ENCODE data around the gene BMP7. TPM values are rescaled to one million over a fixed set of nuclear protein-coding genes. Genes with fewer than 3 reads are reported as not detected.

BMP7 gene
- total and polyA plus RNA-seq, 2 experiments from 2014 or later = 15.9 to 22.8 TPM

DNA sequence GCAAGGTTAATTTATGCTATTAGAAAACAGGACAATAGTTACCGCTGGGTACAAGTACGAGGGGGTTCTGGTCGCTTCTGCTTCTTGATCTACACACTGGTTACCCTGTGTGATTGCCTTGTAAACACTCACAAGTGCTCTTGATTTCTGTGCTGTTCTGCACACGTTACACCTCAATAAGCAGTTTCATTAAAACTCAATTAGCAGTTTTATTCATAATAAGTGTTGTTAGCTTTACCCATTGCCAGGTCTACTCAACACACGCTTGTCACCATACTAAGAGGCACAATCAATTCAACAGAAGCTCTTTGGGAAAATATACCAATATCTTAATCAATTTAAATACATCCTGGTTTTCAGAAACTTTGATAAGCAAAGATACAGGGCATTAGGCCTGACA lies 20.4 kb downstream of the BMP7 start:
- Histone ChIP-seq H4K20me1 (replicated peaks; ENCODE audit: insufficient read depth) (0 out of 2 replicates have a peak, but pooled peaks cover 5% of the 10 kb centered on the region), H3K36me3 (ENCODE audit: insufficient read depth) (no peaks in the 10 kb centered on the region), H3K27ac (ENCODE audit: low read depth) (no peak overlapping the region), H3K4me1 (ENCODE audit: insufficient read depth) (no peaks in the 10 kb centered on the region; the same call in 1 of the 2 replicates), H2AFZ (no peak overlapping the region), H3K9me2 (ENCODE audit: insufficient read depth) (no peaks in the 10 kb centered on the region), H3F3A (replicated peaks; ENCODE audit: low read depth) (no peaks in the 10 kb centered on the region), H3K4me3 (no peak overlapping the region), H3K79me2 (replicated peaks; ENCODE audit: insufficient read depth) (peaks cover 25% of the 10 kb centered on the region), H3K4me2 (no peak overlapping the region), H3K27me3 (ENCODE audit: insufficient read depth) (no peaks in the 10 kb centered on the region)
- peaks cover 18% of the 10 kb centered on the region for H3K4me1 Mint-ChIP-seq
- TF ChIP-seq JUNB (IDR thresholded peaks at IDR 0.05; ENCODE audit: unreplicated experiment) (no peak), ZNF331 (CRISPR knock-in tag; IDR thresholded peaks at IDR 0.05; ENCODE audit: low read depth) (no peak)
- ATAC-seq = no peak
- peaks cover 8% of the 10 kb centered on the region for H3K9me3 Mint-ChIP-seq
- peaks cover 2% of the 10 kb centered on the region; the same call in 1 of the 3 replicates for H3K36me3 Mint-ChIP-seq (ENCODE audit: low read depth)
- DNase-seq (ENCODE audit: low spot score) = no peak
- no peak overlapping the region for H3K4me3 Mint-ChIP-seq
- peaks cover 14% of the 10 kb centered on the region for H3K27me3 Mint-ChIP-seq (ENCODE audit: insufficient read depth, low read depth, poor library complexity)
- H3K27ac Mint-ChIP-seq = no peak overlapping the region

DNA sequence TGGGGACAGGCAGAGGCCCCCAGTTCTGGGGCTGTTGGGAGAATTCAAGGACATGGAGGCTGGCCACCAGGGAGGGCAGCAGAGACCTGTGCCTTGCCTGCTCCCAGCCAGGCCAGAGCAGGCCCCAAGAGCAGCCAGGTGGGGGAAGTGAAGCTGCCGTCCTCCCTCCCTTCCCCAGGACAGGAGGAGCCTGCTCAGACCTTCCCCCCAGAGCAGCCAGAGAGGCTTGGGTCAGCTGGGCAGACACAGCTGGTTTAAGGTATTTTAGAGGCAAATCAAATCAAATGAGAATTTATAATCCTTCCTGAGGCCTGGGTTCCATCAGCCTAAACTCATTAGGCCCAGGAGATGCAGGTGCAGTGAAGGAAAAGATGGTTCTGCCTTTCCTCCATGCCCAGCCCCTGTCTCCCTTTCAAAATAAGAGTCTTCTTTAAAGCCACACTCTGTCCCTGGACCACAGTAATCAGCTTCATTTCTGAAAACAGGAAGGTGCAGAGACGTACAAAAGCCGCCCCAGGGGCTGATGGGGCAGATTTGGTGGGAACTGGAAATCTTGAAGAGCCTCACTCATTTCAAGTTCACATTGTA lies 21.7 kb downstream of the BMP7 start:
- Histone ChIP-seq H3K79me2 (replicated peaks; ENCODE audit: insufficient read depth) (peaks cover 22% of the 10 kb centered on the region), H4K20me1 (replicated peaks; ENCODE audit: insufficient read depth) (0 out of 2 replicates have a peak, but pooled peaks cover 5% of the 10 kb centered on the region), H3K9me2 (ENCODE audit: insufficient read depth) (no peaks in the 10 kb centered on the region), H3K27ac (ENCODE audit: low read depth) (0 out of 2 replicates have a peak overlapping the region, but pooled peaks have one; percentile 39), H3K36me3 (ENCODE audit: insufficient read depth) (no peaks in the 10 kb centered on the region), H3K4me3 (no peak overlapping the region), H3K4me2 (no peak overlapping the region), H3F3A (replicated peaks; ENCODE audit: low read depth) (no peaks in the 10 kb centered on the region), H3K4me1 (ENCODE audit: insufficient read depth) (no peaks in the 10 kb centered on the region; the same call in 1 of the 2 replicates), H2AFZ (no peak overlapping the region), H3K27me3 (ENCODE audit: insufficient read depth) (no peaks in the 10 kb centered on the region)
- peaks cover 14% of the 10 kb centered on the region for H3K4me1 Mint-ChIP-seq
- H3K36me3 Mint-ChIP-seq (ENCODE audit: low read depth) = peaks cover 13% of the 10 kb centered on the region
- peak; percentile 97 for ATAC-seq
- H3K27me3 Mint-ChIP-seq (ENCODE audit: insufficient read depth, low read depth, poor library complexity) = peaks cover 11% of the 10 kb centered on the region
- peaks cover 18% of the 10 kb centered on the region for H3K9me3 Mint-ChIP-seq
- TF ChIP-seq, protein P1, sequence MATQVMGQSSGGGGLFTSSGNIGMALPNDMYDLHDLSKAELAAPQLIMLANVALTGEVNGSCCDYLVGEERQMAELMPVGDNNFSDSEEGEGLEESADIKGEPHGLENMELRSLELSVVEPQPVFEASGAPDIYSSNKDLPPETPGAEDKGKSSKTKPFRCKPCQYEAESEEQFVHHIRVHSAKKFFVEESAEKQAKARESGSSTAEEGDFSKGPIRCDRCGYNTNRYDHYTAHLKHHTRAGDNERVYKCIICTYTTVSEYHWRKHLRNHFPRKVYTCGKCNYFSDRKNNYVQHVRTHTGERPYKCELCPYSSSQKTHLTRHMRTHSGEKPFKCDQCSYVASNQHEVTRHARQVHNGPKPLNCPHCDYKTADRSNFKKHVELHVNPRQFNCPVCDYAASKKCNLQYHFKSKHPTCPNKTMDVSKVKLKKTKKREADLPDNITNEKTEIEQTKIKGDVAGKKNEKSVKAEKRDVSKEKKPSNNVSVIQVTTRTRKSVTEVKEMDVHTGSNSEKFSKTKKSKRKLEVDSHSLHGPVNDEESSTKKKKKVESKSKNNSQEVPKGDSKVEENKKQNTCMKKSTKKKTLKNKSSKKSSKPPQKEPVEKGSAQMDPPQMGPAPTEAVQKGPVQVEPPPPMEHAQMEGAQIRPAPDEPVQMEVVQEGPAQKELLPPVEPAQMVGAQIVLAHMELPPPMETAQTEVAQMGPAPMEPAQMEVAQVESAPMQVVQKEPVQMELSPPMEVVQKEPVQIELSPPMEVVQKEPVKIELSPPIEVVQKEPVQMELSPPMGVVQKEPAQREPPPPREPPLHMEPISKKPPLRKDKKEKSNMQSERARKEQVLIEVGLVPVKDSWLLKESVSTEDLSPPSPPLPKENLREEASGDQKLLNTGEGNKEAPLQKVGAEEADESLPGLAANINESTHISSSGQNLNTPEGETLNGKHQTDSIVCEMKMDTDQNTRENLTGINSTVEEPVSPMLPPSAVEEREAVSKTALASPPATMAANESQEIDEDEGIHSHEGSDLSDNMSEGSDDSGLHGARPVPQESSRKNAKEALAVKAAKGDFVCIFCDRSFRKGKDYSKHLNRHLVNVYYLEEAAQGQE (IDR thresholded peaks at IDR 0.05; ENCODE audit: unreplicated experiment) = no peak
- TF ChIP-seq CREB1 (CRISPR knock-in tag; IDR thresholded peaks at IDR 0.05; ENCODE audit: low read depth) (no peak), ZNF114 (CRISPR knock-in tag; IDR thresholded peaks at IDR 0.05) (no peak), NANOG (IDR thresholded peaks at IDR 0.05; ENCODE audit: borderline replicate concordance) (no peak), STAT1 (IDR thresholded peaks at IDR 0.05; ENCODE audit: unreplicated experiment) (no peak), JUNB (IDR thresholded peaks at IDR 0.05; ENCODE audit: unreplicated experiment) (no peak), POLR2AphosphoS5 (IDR thresholded peaks at IDR 0.05; ENCODE audit: low read depth) (no peak)
- TF ChIP-seq, protein P2, sequence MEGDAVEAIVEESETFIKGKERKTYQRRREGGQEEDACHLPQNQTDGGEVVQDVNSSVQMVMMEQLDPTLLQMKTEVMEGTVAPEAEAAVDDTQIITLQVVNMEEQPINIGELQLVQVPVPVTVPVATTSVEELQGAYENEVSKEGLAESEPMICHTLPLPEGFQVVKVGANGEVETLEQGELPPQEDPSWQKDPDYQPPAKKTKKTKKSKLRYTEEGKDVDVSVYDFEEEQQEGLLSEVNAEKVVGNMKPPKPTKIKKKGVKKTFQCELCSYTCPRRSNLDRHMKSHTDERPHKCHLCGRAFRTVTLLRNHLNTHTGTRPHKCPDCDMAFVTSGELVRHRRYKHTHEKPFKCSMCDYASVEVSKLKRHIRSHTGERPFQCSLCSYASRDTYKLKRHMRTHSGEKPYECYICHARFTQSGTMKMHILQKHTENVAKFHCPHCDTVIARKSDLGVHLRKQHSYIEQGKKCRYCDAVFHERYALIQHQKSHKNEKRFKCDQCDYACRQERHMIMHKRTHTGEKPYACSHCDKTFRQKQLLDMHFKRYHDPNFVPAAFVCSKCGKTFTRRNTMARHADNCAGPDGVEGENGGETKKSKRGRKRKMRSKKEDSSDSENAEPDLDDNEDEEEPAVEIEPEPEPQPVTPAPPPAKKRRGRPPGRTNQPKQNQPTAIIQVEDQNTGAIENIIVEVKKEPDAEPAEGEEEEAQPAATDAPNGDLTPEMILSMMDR (conservative IDR thresholded peaks at IDR 0.05; ENCODE audit: low read depth in 2 of 2) = peak; percentile 36 to 56
- H3K4me3 Mint-ChIP-seq = no peak overlapping the region
- DNase-seq (ENCODE audit: low spot score) = peak; percentile 54
- H3K27ac Mint-ChIP-seq = no peak overlapping the region

Measured in GM23338 (cell line).